Activated naive CD4-positive, alpha-beta T cell treated with anti-CD3 and anti-CD28 coated beads, Interleukin-2, amount 50 U/mL, for 72 hours (primary cell): Measurements from ENCODE around the gene NKAIN2. TPM values are rescaled to one million over a fixed set of nuclear protein-coding genes. Genes with fewer than 3 reads are reported as not detected.
"Not testable (repeated sequence)": the region's sequence is repeated elsewhere in the genome, so short reads cannot be mapped to it uniquely, and the experiment has no call there.

Source experiments
- ATAC-seq, 2 donors: fragments of 150-1000 bp; cut with Tn5 transposase; 2 replicates each; pipeline ENCODE4 v1.10.0; 2021; ENCODE audit warnings: mild to moderate bottlenecking in 2 of 2, moderate library complexity in 2 of 2
- DNase-seq, 2 donors: peaks; one replicate each; pipeline ENCODE4 v3.0.0; 2021 to 2022; ENCODE audit warnings: low spot score in 2 of 2
- H3K27ac Mint-ChIP-seq, 2 donors: one replicate each; pipeline ENCODE4 v1.8.0; 2022; ENCODE audit warnings: mild to moderate bottlenecking in 2 of 2, mixed read lengths in 2 of 2
- H3K36me3 Mint-ChIP-seq, 2 donors: one replicate each; pipeline ENCODE4 v1.8.0; 2022; ENCODE audit warnings: mixed read lengths in 2 of 2
- H3K9me3 Mint-ChIP-seq, 2 donors: one replicate each; pipeline ENCODE4 v1.8.0; 2022; ENCODE audit warnings: mixed read lengths in 2 of 2
- total RNA-seq, 2 donors: library from RNA; stranded (reverse); gene quantifications; one replicate each; pipeline ENCODE4 v1.2.3, GENCODE V29; 2022

NKAIN2 gene
- total RNA-seq, 2 donors from 2014 or later = not detected

DNA sequence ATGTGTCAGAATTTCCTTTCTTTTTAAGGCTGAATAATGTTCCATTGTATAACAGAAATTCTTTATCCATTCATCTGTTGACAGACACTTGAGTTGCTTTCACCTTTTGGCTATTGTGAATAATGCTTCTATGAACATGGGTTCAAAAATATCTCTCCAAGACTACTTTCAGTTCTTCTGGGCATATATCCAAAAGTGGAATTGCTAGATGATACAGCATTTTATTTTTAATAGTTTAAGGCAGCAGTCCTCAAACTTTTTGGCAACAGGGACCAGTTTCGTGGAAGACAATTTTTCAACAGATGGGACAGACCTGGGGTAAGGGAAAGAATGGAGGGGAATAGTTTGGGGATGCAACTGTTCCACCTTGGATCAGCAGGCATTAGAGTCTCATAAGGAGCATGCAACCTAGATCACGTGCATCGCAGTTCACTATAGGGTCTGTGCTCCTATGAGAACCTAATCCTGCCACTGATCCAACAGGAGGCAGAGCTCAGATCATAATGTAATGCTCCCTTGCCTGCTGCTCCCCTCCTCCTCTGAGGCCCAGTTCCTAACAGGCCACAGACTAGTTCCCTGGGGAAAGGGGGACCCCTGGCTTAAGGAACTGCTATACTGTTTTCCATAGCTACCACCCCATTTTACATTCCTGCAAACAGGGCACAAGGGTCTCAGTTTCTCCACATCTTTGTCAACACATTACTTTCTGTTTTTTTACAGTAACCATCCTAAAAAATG lies 918.6 kb downstream of the NKAIN2 start:
- DNase-seq (no peak), ATAC-seq (no peak)
- H3K27ac Mint-ChIP-seq = no peak overlapping the region
- peaks cover 0 to 3% of the 10 kb centered on the region in 2 donors for H3K9me3 Mint-ChIP-seq
- no peaks in the 10 kb centered on the region for H3K36me3 Mint-ChIP-seq

DNA sequence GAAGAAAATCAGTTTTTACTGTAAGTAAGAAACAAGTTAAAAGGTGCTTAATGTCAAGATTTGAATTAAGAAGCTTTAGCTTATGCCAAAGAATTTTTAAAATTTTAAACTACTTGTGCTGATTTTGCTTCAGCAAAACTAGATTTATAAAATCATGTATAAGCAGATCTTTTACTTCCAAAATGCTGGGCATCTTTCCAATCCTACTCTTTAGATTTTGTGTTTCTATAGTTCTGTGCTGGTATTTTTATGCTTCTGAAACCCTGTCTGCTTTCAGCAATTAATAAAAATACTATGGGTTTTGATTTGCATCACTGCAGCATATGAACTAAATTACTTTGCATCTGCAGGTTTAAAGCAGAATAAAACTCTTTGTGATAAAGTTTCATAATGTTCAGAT lies 920.0 kb downstream of the NKAIN2 start:
- DNase-seq (no peak), ATAC-seq (no peak)
- Mint-ChIP-seq H3K9me3 (peaks cover 0 to 3% of the 10 kb centered on the region in 2 donors), H3K36me3 (no peaks in the 10 kb centered on the region), H3K27ac (no peak overlapping the region)

DNA sequence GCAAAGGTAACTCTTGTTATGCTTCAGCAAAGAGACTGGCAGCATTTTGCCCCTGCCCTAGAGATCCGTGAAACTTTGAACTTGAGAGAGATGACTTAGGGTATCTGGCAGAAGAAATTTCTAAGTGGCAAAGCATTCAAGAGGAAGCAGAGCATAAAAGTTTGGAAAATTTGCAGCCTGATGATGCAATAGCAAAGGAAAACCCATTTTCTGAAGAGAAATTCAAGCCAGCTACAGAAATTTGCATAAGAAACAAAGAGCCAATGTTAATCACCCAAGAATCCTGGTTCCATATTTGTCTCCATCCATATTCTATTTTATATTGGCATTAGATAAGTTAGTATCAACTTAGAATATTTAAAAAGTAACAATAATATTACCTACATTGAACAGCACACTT lies 934.1 kb downstream of the NKAIN2 start:
- ATAC-seq, DNase-seq, H3K27ac Mint-ChIP-seq, H3K36me3 Mint-ChIP-seq: not testable (repeated sequence)
- peaks cover 5 to 12% of the 10 kb centered on the region in 2 donors for H3K9me3 Mint-ChIP-seq

DNA sequence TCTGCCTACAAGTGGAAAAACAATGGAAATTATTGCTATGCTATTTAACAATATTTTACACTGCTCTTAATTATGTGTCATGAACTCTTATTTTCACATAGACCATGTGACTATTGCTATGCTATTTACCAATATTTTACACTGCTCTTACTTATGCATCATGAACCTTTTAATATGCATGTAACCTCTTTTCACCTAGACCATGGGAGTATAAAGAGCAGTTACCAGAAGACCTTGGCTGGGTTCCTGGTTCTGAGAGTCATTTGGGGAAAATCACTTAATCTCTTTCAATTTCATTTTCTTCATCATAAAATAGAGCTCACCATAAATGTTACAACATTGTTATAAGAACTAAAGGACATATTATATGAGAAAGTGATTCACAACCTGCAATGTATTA lies 934.8 kb downstream of the NKAIN2 start:
- peaks cover 5% of the 10 kb centered on the region in 2 donors for H3K9me3 Mint-ChIP-seq

DNA sequence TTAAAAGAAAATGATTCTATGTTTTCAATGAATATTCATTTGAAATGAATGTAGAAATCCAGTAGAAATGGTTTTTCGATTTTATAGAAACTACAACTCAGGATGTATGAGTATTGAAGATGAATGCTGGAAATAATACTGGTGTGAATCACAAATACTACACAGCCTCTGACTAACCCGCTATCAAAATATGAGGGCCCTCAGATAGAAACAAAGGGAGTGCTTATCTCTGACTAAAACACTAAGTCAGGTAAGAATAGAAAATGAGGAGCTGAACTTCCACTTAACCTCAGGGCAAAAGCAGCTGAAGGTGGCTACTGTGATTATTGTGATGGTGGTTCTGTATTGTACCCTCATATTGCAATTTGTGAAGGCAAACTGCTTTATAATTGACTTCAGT lies 937.7 kb downstream of the NKAIN2 start:
- Mint-ChIP-seq H3K36me3 (no peaks in the 10 kb centered on the region), H3K9me3 (no peaks in the 10 kb centered on the region), H3K27ac (no peak overlapping the region)
- no peak for DNase-seq
- ATAC-seq = no peak

More for the DNA sequence above, 934.8 kb downstream of the NKAIN2 start:
- Mint-ChIP-seq H3K36me3 (no peaks in the 10 kb centered on the region), H3K27ac (no peak overlapping the region)
- DNase-seq (no peak), ATAC-seq (no peak)

DNA sequence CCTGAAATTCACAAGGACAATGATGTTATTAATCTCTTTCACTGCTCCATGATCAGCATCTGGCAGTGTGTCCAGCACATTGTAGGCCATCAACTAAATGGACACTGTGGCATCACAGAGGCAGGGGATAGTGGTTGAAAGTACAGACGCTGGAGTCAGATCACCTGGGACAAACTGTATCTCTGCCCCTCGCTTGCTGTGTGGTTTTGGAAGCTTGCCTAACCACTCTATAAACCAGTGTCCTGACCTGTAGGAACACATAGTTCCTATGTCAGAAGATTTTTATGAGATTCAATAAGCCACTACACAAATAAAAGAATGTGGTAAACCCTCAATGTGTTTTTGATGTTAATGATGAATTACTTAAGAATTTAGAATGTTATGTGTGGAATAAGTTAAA lies 939.3 kb downstream of the NKAIN2 start:
- Mint-ChIP-seq H3K36me3 (no peaks in the 10 kb centered on the region), H3K27ac (no peak overlapping the region), H3K9me3 (no peaks in the 10 kb centered on the region)
- DNase-seq (no peak), ATAC-seq (no peak)

DNA sequence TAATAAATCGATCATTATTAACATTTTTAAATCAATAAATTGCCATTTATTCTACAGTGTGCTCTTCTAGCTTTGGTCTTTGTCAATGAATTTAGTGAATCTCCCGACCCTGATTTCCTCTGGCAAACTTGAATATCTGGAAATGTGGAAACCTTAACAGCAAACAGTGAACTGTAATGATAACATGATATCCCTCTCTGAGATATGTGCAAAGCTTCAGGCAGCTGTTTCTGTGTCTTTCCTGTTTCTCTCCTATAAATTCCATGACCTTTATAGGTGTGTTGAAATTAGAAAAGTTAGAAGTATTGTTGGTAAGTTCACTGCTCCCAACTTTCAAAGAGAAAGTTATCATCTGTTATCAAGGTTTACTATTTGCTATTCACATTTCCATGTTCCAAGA lies 939.8 kb downstream of the NKAIN2 start:
- DNase-seq (no peak), ATAC-seq (no peak)
- Mint-ChIP-seq H3K9me3 (no peaks in the 10 kb centered on the region), H3K36me3 (no peaks in the 10 kb centered on the region), H3K27ac (no peak overlapping the region)

DNA sequence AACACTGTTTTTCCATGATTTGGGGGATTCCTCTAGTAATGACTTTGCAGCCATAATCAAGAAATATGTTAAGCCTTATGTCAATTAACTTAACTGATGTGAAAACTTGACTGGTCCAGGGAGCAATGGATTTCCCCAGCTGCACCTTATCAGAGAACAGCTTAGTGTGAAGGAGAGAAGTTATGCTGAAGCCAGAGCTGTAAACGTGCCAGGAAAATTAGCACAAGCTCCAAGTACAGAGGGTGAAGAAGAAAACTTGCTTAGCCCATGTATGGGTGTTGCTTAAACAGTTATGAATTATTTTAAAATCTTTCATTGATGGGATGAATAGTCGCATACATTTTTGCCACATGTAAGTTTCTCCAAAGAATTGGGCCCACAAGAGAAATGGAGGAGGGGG lies 943.7 kb downstream of the NKAIN2 start:
- ATAC-seq (no peak), DNase-seq (no peak)
- no peaks in the 10 kb centered on the region for H3K9me3 Mint-ChIP-seq
- no peaks in the 10 kb centered on the region for H3K36me3 Mint-ChIP-seq
- H3K27ac Mint-ChIP-seq = no peak overlapping the region

DNA sequence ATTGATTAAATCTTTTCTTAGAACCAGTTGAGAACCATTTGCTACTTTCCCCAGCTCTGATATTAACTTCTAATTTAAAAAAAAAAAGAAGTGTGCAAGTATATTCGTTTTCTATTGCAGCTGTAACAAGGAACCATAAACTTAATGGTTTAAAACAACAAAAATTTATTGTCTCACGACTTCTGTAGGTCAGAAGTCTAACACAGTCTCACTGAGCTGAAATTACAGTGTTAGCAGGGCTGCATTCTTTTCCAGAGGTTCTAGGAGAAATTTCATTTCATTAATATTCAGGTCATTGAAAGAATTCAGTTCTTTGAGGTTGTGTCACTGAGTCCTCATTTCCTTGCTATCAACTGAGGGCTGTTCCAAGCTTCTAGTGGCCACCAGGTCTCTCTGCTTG lies 945.1 kb downstream of the NKAIN2 start:
- no peaks in the 10 kb centered on the region for H3K36me3 Mint-ChIP-seq
- DNase-seq (no peak), ATAC-seq (no peak)
- H3K27ac Mint-ChIP-seq = no peak overlapping the region
- H3K9me3 Mint-ChIP-seq = no peaks in the 10 kb centered on the region

DNA sequence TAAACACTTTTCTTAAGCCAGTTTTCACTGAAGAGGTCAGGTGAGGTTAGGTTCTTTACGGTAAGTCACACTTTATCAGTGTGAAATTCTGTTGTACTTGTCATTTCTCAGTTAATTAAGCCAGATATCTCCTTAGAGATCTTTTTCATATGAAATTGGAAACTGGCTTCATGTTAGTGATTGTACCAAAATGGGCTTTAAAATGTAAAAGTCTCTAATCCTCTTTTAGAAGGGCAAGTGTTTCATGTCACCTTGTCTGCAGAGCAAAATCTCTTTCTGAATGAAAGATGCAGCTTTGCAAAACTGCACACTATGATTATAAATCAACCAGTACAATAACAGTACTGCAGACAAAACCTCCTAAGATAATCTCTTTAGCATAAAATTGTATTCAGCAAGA lies 949.3 kb downstream of the NKAIN2 start:
- no peaks in the 10 kb centered on the region for H3K36me3 Mint-ChIP-seq
- ATAC-seq = no peak
- H3K27ac Mint-ChIP-seq = no peak overlapping the region
- no peaks in the 10 kb centered on the region for H3K9me3 Mint-ChIP-seq
- no peak for DNase-seq

DNA sequence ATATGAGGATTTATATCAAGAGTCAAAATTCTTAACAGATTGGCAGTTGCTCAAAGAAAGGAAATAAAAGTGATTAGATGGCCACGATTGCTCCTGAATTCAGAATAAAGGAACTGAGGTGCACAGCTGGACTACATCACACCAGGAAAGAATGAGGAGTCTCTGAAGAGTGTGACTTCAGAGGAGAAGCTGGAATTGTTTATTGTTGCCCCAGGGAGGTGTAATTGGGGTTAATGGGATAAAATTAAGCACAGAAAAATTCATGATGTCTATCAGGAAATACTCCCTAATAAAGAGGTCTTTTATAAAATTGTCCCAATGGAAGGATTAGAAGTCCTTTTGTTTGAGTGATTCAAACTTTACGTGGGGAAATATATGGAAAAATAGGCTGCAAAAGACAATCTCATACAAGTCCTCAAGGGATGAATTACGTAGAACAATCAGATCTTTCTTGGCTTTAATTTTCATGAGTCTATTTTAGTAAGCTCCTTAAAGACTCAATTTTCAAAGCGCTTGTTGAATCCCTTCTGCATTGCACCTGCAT lies 950.0 kb downstream of the NKAIN2 start:
- DNase-seq (no peak), ATAC-seq (no peak)
- Mint-ChIP-seq H3K9me3 (no peaks in the 10 kb centered on the region), H3K27ac (no peak overlapping the region), H3K36me3 (no peaks in the 10 kb centered on the region)

DNA sequence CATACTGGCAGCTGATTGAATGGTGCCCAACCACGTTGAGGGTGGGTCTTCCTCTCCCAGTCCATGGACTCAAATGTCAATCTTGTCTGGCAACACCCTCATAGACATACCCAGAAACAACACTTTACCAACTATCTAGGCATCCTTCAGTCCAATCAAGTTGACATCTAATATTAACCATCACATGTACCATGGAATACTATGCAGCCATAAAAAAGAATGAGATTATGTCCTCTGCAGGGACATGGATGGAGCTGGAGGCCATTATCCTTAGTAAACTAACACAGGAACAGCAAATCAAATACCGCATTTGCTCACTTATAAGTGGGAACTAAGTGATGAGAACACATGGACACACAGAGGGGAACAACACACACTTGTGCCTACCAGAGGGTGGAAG lies 951.7 kb downstream of the NKAIN2 start:
- Mint-ChIP-seq H3K36me3 (no peaks in the 10 kb centered on the region), H3K27ac (no peak overlapping the region), H3K9me3 (no peaks in the 10 kb centered on the region)
- DNase-seq (no peak), ATAC-seq (no peak)

DNA sequence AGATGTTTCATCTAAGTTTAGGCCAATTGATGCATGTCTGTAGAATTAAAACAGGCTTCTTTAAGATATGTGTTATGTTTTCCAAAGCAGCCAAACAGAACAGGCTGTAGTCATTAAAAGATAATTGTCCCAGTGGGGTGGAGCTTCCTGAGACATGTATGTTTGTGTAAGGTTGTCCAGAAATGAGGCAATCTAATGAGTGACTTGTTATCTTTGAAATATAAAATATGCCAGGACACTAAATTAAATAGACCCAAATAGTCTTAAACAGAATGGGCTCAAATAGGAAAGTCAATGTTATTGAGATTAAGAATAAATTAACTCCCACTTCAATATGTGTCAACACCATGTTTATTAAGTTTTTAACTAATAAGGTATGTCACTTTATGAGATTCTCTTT lies 953.9 kb downstream of the NKAIN2 start:
- ATAC-seq (no peak), DNase-seq (no peak)
- Mint-ChIP-seq H3K9me3 (no peaks in the 10 kb centered on the region), H3K27ac (no peak overlapping the region), H3K36me3 (no peaks in the 10 kb centered on the region)

DNA sequence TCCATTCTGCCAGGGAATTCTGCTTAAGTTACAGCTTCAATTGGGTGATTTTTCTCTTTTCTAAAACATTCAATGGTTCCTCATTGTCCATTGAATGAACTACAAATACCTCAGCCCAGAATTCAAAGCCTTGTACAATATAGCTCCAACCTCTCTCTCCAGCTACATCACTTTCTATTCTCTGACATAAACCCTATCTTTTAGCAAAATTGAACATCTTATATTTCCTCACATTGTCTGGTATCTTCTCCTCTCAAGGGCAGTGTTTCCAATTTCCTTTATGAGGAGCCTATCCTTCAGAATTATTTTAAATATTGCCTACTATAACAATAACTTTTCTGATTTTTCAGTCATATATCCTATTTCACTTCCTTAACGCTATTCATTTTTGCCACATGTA lies 955.0 kb downstream of the NKAIN2 start:
- no peak for DNase-seq
- Mint-ChIP-seq H3K27ac (no peak overlapping the region), H3K36me3 (no peaks in the 10 kb centered on the region), H3K9me3 (no peaks in the 10 kb centered on the region)
- no peak for ATAC-seq

DNA sequence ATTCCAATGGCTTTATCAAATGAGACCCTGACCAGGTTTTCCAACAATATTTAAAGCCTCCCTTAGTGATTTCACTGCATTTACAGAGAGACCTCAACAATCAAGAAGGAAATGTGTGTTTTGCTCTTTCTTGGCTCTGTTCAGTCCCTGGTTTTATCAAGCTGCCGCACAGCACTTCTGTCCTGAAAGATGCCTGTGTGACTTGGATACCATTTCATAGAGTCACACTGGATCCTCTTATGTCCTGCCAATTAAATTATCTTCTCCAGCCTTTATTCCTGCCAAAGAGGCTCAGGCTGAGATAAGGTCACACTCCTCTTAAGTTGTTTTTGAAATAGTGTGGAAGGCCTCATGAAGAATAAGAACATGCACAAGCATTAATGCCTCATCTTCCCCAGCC lies 961.6 kb downstream of the NKAIN2 start:
- ATAC-seq (no peak), DNase-seq (no peak)
- no peaks in the 10 kb centered on the region for H3K36me3 Mint-ChIP-seq
- no peak overlapping the region for H3K27ac Mint-ChIP-seq
- H3K9me3 Mint-ChIP-seq = no peaks in the 10 kb centered on the region

DNA sequence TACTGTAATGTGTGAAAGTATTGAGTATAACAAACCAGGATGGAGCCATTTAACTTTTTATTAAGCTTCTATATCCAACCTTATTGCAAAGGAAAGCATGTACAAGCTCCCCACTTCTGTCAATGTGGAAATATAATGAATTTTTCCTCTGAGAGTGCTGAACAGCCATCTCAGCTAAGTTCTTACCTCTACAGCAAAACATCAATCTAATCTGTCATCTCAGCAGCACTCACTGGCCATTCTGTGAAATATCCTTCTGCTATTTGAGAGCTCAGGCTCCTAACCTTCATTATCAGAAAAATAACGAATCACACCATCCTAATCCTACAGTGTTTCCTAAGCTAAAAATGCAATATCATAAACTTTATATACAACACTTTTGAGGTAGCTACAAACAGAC lies 964.6 kb downstream of the NKAIN2 start:
- Mint-ChIP-seq H3K27ac (no peak overlapping the region), H3K9me3 (no peaks in the 10 kb centered on the region), H3K36me3 (no peaks in the 10 kb centered on the region)
- ATAC-seq (no peak), DNase-seq (no peak)

DNA sequence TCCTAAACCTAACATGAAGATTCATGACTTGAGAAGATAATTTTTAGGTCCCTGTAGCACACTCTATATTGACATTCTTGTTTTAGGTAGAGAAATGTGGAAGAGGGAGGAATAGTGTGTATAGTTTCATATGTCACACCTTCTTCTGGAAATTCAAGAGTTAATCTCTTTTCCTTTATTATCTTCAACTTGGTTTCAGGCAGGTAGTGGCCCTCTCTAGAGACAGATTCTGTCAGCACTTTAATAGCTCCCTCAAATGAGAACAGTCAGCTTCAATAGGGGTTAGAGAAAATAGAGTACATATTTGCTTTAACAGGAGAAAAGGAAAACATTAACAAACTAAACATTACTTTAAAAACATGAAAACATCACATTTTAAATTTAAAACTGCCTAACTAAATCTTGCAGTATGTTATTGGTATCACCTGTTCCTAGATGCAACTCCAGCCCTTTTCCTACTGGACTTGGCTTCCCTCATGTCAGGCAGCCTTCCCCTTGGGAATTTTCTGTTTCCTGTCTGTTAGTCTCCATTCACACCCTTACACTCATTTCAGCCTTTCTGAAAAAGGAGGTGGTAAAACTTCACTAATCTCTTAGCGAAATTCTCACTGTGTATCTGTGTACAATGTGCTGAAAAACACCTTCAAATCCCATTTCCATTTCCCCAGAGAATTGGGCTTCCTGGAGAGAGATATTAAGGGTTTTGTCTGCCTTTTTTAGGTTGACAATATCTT lies 966.3 kb downstream of the NKAIN2 start:
- ATAC-seq (no peak), DNase-seq (no peak)
- Mint-ChIP-seq H3K36me3 (no peaks in the 10 kb centered on the region), H3K9me3 (no peaks in the 10 kb centered on the region), H3K27ac (no peak overlapping the region)

DNA sequence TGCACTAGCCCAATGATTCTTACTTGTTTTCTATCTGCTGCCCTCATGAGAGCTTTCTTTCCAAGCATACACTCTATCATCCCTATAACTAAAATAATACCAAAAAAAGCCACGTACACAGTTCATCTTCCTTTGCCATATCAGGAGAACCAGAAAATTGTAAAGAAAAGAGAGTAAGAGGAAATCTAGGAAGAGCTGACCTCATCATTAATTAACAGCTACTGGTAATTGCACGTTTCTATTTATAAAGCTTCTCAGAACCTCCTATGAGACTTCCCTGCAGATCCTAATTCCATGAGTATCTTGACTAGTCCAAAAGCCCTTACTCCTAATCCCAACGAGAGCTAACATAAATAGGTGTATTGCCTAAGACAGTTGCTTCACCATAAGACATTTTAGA lies 967.1 kb downstream of the NKAIN2 start:
- Mint-ChIP-seq H3K9me3 (no peaks in the 10 kb centered on the region), H3K27ac (no peak overlapping the region), H3K36me3 (no peaks in the 10 kb centered on the region)
- ATAC-seq (no peak), DNase-seq (no peak)
